HepG2 (cell line): ENCODE measurements around the gene SLC25A10. TPM values are rescaled to one million over a fixed set of nuclear protein-coding genes. Genes with fewer than 3 reads are reported as not detected.

ENCODE experiments used
- BCL6 ChIP-seq: IDR thresholded peaks from 2 replicates; pipeline ENCODE4 v1.6.1; 2016; ENCODE audit warnings: missing genetic modification reagents, missing compliant biosample characterization
- BCLAF1 ChIP-seq: fragments of 450-650 bp; IDR thresholded peaks from 2 replicates; pipeline ENCODE4 v1.6.1; 2017; ENCODE audit warnings: mild to moderate bottlenecking
- FOXA3 ChIP-seq: IDR thresholded peaks from 2 replicates; pipeline ENCODE4 v1.6.1; 2016; ENCODE audit warnings: missing genetic modification reagents, missing compliant biosample characterization
- HMGXB4 ChIP-seq, 2 experiments: sonication (generic) in 1 of 2; formaldehyde crosslinking in 1 of 2; IDR thresholded peaks; 2 replicates each; pipeline versions ENCODE4 v1.4.0 to v1.6.1; 2018 to 2020; ENCODE audit warnings: missing genetic modification reagents in 2 of 2, borderline replicate concordance in 1 of 2, low read depth in 1 of 2, mild to moderate bottlenecking in 1 of 2, missing biosample characterization in 1 of 2
- IKZF1 ChIP-seq: fragments of 450-650 bp; IDR thresholded peaks from 2 replicates; pipeline ENCODE4 v1.7.1; 2016
- MEF2D ChIP-seq: sonication (generic); formaldehyde crosslinking; IDR thresholded peaks from 2 replicates; pipeline ENCODE4 v1.5.1; 2020; ENCODE audit warnings: mild to moderate bottlenecking, missing genetic modification reagents
- PPARG ChIP-seq: conservative IDR thresholded peaks from 2 replicates; pipeline ENCODE4 v1.6.1; 2016; ENCODE audit warnings: missing biosample characterization, missing genetic modification reagents
- TBP ChIP-seq: sonication (generic); formaldehyde crosslinking; IDR thresholded peaks from 2 replicates; pipeline ENCODE4 v1.5.0; 2020; ENCODE audit warnings: missing genetic modification reagents
- TBX2 ChIP-seq: sonication (generic); formaldehyde crosslinking; IDR thresholded peaks from 2 replicates; pipeline ENCODE4 v1.5.0; 2020; ENCODE audit warnings: missing genetic modification reagents, mild to moderate bottlenecking, borderline replicate concordance
- TBX3 ChIP-seq: fragments of 450-650 bp; IDR thresholded peaks from 2 replicates; pipeline ENCODE4 v1.6.1; 2017; ENCODE audit warnings: antibody characterized with exemption, mild to moderate bottlenecking, inconsistent platforms, borderline replicate concordance
- THAP11 ChIP-seq: IDR thresholded peaks from 2 replicates; pipeline ENCODE4 v1.6.1; 2016; ENCODE audit warnings: missing biosample characterization, missing genetic modification reagents
- TSC22D2 ChIP-seq: sonication (generic); formaldehyde crosslinking; IDR thresholded peaks from 2 replicates; pipeline ENCODE4 v1.5.1; 2020; ENCODE audit warnings: missing genetic modification reagents, mild to moderate bottlenecking, borderline replicate concordance
- ZBTB38 ChIP-seq: sonication (generic); formaldehyde crosslinking; IDR thresholded peaks from 2 replicates; pipeline ENCODE4 v1.5.1; 2020; ENCODE audit warnings: mild to moderate bottlenecking, missing genetic modification reagents
- ZNF609 ChIP-seq: sonication (generic); formaldehyde crosslinking; IDR thresholded peaks from 2 replicates; pipeline ENCODE4 v1.4.0; 2020; ENCODE audit warnings: mild to moderate bottlenecking, missing genetic modification reagents, borderline replicate concordance
- ZNF616 ChIP-seq: sonication (generic); formaldehyde crosslinking; IDR thresholded peaks from 2 replicates; pipeline ENCODE4 v1.5.0; 2020; ENCODE audit warnings: low read depth, mild to moderate bottlenecking, missing genetic modification reagents
- ZNF709 ChIP-seq: sonication (generic); formaldehyde crosslinking; IDR thresholded peaks from 2 replicates; pipeline ENCODE4 v1.5.0; 2020; ENCODE audit warnings: mild to moderate bottlenecking, missing genetic modification reagents
- polyA plus RNA-seq, 8 experiments: library from polyadenylated mRNA; depleted of rRNA in 3 of 8; stranded (reverse) in 7 of 8; unstranded in 1 of 8; fragments of >200 nt; fragmentation: Illumina TruSeq in 4 of 8; extraction: Trizol in 4 of 8; gene quantifications; 2 replicates each; pipeline versions ENCODE4 v1.2.1 to v1.2.3, GENCODE V29; 2011 to 2016; ENCODE audit warnings: low read depth in 4 of 8, missing spikeins in 1 of 8, mixed read lengths in 1 of 8; ENCODE audit not compliant: insufficient read depth in 1 of 8
- total RNA-seq, 5 experiments: library from RNA; depleted of rRNA; stranded (reverse); fragments of >200 nt; fragmentation: Illumina TruSeq; extraction: Trizol; gene quantifications; 2 replicates each; pipeline ENCODE4 v1.2.3, GENCODE V29; 2016; ENCODE audit warnings: low read depth in 1 of 5

Gene SLC25A10
- total and polyA plus RNA-seq, 2 of the 13 experiments (the other 11 are each of a cell fraction or from before 2014, with no cell fraction given), result 46.5 to 140 TPM

DNA sequence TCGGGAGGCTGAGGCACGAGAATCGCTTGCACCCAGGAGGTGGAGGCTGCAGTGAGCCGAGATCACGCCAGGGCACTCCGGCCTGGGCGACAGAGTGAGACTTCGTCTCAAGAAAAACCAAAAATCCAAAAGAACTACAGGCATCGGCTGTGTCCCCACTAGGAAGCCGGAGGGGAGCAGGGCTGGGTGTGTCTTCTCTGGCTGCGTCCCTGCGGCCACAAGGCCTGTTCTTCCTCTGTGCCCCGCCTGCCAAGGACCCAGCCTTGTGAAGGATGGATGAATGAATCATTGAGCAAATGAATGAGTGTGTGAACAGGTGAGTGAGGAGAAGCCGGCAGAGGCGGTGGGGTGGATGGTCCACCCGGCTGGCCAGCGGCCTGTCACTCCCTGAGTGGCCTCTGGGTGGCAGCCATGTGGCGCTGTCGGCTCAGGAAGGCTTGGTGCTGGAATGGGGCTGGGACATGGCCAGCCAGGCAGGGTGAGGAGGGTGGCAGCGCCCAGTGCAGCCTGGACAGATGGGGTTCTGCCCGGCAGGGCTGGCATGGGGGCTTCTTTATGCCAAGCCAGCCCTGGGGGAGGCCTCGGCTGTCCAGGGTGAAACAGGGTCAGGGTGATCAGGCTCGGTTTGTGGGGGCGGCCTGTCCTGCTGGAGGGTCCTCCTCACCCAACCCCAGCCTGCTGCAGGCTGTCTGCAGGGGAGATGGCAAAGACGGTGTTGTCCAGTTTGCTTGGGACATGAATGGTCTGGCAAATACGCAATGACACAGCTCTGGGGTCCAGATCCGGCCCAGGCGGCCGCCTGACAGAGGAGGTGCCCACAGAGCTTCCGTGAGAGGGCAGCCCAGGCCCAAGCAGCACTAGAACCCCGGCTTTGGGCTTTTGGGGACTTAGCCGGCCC lies 21.7 kb downstream of the SLC25A10 start (continued):
- TF ChIP-seq BCLAF1 (no peak), ZNF709 (no peak; the same call in 1 of the 2 replicates), IKZF1 (no peak), FOXA3 (peak; percentile 40), ZBTB38 (peak; percentile 85), HMGXB4 (CRISPR knock-in tag; IDR thresholded peaks at IDR 0.05; ENCODE audit: borderline replicate concordance in 1 of 2, low read depth in 1 of 2) (peak; percentile 62 to 82; a peak in 2 of 4 replicates), TBP (no peak), TBX3 (no peak), THAP11 (peak; percentile 61; the same call in 1 of the 2 replicates), TSC22D2 (CRISPR knock-in tag) (0 out of 2 replicates have a peak, but pooled peaks have one; percentile 48), PPARG (CRISPR knock-in tag) (0 out of 2 replicates have a peak, but pooled peaks have one; percentile 29), BCL6 (CRISPR knock-in tag) (0 out of 2 replicates have a peak, but pooled peaks have one; percentile 31), MEF2D (CRISPR knock-in tag) (peak; percentile 76), ZNF616 (no peak), ZNF609 (CRISPR knock-in tag) (no peak), TBX2 (peak; percentile 45; the same call in 1 of the 2 replicates)
